ENCODE results near the gene FEM1B.
A peak's percentile ranks its signal among the peaks of the same experiment; 100 is the strongest.
"Not testable (repeated sequence)": the region's sequence is repeated elsewhere in the genome, so short reads cannot be mapped to it uniquely, and the experiment has no call there.

Gene FEM1B

DNA sequence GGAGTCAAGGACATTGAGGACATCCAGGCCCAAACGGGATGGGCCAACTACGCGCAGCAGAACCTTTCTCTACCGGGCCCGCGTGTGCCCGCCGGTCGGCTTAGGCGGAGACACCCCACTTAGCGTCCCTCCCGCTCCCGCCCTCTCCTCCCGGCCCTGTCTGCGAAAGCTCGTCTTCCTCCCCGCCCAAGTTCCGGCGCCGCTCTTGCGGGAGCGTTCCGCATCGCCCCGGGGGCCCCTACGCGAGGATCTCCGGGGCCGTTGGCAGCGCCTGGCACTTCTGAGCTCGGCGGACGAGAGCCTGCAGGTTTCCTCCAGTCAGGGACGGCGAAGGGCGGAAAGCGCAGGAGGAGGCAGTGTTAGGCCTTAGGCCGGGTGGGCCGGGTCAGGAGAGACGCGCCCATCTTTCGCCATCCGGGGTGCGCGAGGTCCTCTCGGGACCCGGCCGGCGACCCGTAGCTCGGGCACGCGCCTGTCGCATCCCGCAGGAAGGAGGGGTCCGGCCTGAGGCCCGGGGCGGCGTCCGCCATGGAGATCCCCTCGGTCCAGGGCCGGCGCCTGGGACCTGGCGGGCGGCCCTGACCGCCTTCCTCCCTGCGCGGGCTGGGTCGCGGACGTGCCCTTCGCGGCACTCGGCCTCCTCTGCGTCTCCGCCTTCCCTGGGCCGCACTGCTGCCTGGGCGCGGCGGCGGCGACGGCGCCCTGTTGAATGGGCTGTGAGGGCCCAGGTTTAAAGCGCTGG, at the start of gene FEM1B:
Gene FEM1B, plus strand, starts transcription at position 143 of the 742 bp plus-strand sequence. CDS start 673 bp downstream, outside the sequence.
- DNase-seq: peak; percentile 85 to 86

DNA sequence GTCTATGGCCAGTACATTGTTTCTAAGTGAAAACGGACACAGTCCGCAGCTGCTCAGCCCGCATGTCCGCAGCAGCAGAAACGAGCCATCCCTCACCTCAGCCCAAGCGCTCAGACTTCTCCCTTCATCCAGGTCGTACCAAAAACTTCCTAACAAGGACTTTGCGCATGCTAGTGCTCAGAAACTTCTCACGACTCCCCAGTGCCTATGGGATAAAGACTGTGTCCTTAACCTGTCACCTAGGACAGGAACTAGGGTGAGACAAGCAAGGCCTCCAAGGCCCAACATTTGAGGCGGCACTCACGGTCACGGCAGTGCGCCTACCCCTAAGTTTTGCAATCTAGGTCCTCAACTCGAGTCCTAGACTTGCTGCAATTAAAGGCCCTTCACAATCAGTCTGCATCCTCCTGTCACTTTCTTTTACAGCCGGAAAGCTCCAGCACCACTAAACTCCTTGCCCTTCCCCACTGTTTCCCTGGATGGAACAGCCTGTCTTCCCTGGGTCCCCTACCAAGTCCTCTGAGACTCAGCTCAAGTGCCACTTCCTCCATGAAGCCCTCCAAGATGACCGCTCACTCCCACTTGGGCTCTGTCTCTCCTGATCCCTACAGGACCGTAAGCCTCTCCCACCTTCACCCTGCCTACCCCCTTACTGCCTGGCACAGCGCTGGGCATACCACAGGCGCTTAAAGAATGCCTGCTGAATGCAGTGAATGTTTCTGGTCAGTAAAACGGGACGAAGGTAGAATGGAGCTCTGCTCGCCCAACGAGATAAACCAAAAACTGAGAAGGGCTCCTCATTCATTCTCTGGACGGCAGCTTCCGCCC, 49.2 kb upstream of the FEM1B start:
- DNase-seq: no peak

- no peak for DNase-seq
These were observed 48.6 kb upstream of the FEM1B start for GRCh38 chr15:68228971-68229385.

DNA sequence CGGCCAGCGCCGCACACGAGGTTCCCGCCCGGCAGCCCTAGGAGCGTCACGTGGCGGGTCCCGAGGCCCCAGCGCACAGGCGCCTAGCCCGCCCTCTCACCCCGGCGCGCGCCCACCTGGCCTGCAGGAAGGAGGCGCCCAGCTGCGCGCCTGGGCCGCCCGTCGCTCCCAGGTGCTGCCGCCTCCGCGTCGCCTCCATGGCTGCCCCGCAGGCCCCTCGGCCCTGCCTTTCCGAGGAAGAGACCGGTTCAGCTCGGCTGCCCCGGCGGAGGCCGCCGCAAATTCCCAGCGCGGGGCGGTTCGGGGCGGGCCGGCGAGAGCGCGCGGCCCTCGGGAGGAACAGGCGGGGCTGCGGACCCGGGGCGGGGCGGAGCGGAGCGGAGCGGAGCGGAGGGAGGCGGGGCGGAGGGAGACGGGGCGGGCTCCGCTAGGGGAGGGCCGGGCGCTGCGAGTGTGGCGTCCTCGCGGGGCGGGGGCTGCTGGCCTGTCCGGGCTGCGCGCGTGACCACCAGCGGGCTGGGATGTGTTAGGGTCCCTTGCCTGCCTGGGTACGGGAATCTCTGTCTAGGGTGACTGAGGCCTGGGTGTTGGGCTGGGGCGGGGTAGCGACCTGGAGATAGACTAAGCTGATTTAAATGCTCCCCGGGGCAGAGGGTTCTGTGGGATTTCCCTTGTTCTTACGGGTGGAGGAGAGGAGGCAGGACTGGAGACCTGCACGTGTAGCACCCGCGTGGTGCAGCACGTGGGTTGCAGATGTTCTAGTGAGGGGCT, 48.0 kb upstream of the FEM1B start, which contains the start of gene CLN6:
Gene CLN6, minus strand, starts transcription at position 343 of the 771 bp plus-strand sequence. Its CDS starts 144 bp downstream, at position 199.
- peak; percentile 70 to 77 for DNase-seq

DNA sequence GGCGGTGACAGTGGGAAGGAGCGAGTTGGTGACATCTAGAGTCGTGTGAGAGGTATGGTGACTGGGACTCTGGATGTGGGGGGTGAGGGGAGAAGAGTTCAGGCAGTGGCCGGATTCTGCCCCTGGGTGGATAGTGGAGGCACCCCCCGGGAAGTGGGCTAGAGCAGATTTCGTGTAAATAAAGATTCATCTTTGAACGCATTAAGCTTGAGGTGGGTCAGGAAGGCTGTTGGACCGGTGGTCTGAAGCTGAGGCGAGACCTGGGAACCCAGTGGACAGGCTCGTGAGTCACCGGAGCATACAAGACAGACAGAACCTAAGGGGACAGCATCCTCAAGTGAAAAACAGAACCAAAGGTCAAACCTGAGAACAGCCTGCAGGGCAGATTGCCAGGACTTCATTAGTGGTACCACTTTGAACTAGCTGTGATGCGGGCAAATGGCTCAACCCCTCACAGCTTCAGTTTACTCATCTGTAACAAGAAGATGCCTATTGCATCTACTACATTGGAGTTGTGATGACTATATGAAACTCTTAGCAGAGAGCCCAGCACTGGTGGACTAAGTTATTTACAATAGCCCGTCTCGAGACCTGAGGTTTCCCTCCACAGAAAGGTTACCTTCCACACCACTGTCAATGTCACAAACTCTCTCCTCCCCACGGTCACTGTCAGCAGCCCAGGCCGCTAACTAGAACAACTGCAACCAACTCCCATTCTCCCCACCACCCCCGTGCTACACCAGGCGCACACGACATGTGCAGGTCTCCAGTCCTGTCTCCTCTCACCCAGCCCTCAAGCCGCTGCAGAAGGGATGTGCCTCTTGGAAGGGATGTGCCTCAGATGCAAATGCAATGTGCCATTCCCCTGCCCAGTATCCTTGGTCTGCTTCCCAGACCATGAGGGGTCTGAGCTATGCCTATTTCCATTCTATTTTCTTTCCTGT, 47.1 kb upstream of the FEM1B start:
- no peak for DNase-seq

- no peak for DNase-seq
These were observed 46.3 kb upstream of the FEM1B start for GRCh38 chr15:68231102-68231818.

GRCh38 chr15:68232449-68232848, 45.1 kb upstream of the FEM1B start:
- DNase-seq: no peak

DNA sequence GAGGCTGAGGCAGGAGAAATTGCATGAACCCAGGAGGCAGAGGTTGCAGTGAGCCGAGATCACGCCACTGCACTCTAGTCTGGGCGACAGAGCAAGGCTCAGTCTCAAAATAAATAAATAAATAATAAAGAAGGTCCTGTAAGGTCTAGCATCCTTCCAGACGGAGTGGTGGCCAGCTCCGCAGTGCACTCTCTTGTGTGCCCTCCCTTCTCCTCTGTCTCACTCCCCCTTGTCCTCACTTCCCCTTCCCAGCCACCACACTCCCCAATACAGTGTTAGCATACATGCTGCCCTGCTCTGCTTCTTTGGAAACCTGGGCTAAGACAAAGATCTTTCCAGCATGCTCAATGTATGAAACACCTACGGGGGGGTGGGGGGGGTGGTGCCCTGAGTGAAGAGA, 44.6 kb upstream of the FEM1B start:
- peak; percentile 38 to 70 for DNase-seq

DNA sequence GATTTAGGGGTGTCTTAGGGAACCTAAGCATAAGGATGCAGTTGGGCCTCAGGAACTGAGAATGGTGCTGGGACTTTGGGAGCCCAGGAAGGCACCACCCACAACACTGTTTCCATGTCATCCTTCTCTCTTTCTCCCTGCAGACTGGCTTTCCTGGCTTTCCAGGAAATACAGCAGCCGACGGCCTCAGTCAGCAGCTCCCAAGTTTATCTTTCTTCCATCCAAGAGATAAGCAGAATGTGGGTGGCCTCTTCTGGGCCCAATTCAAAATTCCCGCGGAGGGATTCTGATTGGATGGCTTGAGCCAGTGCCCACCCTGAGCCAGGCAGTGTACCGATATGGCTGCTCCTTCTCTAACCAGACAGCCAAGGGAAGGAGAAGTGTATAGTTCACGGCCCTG, 43.5 kb upstream of the FEM1B start:
- no peak for DNase-seq

DNA sequence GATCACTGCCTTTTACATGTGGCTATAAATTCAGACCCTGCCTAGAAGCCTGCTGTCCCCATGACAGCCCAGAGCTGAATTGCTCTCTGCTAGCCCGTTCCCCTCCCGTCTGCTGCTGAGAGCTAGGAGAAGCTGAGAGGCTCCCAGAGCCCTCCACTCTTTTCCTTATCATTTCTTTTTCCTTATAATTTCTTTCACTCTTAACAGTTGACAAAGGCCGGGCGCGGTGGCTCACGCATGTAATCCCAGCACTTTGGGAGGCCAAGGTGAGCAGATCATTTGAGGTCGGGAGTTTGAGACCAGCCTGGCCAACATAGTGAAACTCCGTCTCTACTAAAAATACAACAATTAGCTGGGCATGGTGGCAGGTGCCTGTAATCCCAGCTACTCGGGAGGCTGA, 43.0 kb upstream of the FEM1B start:
- DNase-seq: not testable (repeated sequence)

DNA sequence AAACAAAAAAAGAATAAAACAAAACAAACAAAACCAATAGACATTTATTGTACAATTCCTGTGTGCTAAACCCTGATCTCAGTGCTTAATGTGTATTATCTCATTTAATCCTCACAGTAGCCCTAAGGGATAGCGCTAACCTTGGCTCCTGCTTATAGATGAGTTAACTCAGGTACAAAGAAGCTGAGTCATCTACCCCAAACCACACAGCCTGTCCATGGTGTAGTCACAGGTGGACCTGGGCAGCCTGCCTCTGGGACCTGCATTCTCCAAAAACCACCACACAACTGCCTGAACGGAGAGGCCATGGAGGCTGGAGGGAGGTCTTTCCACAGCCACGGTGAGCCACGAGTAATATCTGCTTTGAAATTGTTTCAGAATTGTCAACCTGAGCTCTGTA, 42.5 kb upstream of the FEM1B start:
- DNase-seq: no peak

DNA sequence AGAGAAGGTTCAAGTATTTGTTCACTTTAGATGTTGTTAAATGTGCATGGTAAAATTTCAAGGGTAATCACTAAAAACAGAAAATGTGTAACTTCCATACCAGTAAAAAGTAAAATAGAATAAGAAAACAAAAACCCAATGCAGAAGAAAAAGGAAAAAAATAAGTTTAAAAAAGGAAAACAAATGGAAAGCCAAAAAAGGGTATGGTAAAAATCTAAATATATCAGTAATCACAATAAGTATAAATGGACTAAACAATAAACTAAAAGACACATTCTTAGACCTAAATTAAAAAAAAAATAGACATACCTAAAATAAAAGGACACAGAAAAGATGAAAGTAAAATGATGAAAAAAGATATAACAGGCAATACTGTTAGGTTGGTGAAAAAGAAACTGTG, 38.5 kb upstream of the FEM1B start:
- no peak for DNase-seq

- DNase-seq: no peak
These were observed 36.2 kb upstream of the FEM1B start for GRCh38 chr15:68241088-68241935.

DNA sequence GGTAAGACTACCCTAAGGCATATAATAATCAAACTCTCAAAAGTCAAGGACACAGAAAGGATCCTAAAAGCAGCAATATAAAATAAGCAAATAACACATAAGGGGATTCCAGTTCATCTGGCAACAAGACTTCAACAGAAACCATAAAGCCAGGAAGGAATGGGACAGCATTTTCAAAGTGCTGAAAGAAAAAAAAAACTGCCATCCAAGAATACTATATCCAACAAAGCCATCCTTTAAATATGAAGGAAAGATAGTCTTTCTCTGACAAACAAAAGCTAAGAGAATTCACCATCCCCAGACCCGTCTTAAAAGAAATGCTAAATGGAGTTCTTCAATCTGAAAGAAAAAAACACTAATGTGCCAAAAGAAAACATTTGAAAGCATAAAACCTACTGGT, 33.3 kb upstream of the FEM1B start:
- no peak for DNase-seq

- peak in 1 of 2 donors; percentile 24 for DNase-seq
These were observed 28.4 kb upstream of the FEM1B start for GRCh38 chr15:68249058-68249713.

GRCh38 chr15:68252925-68253534, 24.5 kb upstream of the FEM1B start:
- DNase-seq: peak in 1 of 2 donors; percentile 69

DNA sequence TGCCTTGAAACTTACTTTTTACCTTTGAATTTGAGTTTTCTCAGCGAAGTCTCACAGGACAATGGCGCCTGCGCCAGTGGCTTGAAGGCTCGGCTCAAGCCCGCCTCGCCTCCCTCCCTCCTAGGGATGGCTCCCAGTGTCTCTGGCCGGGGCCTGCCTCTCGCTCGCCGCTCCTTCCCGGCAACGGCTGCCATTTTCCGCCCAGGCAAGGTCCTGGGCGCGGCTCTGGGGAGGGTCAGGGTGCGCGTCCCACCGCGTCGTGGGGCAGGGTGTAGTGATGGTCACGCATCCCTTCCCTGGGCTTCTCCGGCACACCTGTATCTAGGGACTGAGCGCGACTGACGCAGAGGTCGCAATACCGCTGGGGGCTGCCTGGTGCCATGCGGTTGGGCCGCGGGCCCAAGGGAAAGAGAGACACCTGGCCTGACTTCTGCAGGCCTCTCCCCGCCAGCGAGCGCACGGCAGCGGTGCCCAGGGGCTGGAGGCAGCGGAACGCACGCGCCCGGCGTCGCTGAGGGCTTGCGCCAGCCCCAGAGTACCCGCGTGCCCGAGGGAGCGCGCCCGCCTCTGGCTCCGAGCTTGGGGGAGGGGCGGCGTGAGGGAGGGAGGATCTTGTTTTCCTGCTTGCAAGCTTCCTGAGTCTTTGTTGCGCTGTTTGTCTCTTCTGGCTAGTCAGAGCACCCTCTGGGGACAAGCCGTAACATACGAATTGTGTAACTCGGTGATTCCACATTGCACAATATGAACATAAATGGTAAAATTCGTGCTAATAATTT, 20.7 kb upstream of the FEM1B start:
- DNase-seq: peak; percentile 39 to 77

DNA sequence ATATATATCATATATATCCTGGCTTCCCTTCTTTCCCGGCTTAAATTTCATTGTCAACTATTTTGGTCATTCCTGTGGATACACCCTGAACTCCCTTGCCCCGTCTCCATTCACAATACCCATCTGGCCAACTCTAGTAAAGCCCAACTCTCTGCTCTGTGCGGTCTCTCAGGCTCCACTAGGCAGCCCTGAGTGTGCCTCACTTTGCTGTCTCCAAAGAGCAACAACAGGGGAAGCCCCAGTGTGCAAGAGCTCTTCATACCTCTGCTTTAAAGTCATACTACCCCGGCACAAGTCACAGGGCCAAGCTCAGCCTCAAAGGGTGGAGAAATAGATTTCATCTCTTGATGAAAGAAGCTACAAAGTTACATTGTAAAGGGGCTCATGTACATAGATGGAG, 18.9 kb upstream of the FEM1B start:
- no peak for DNase-seq

DNA sequence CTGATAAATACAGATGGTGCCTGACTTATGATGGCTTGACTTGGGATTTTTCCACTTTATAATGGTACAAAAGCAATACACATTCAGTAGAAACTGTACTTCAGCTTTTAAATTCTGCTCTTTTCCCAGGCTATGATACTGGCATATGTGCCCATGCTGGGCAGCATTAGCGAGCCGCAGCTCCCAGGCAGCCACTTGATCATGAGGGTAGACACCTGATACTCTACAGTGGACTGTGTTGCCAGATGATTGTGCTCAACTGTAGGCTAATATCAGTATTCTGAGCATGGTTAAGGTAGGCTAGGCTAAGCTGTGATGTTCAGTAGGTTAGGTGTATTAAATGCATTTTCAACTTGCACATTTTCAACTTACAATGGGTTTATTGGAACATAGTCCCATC, 17.7 kb upstream of the FEM1B start:
- DNase-seq: no peak

Data from bone marrow (tissue), 2 donors.